B cell (primary cell): ENCODE results near the gene KCNJ6. TPM values are rescaled to one million over a fixed set of nuclear protein-coding genes. Genes with fewer than 3 reads are reported as not detected.

Experiments
- ATAC-seq: fragments of 200-7000 bp; cut with Tn5 transposase; one replicate; pipeline ENCODE4 v1.10.0; 2021; ENCODE audit warnings: low read depth, mild to moderate bottlenecking, moderate number of reproducible peaks, moderate library complexity
- CTCF ChIA-PET: fragments of 350-600 bp; sonication (Branson Sonifier 250); formaldehyde crosslinking; loops from one replicate; lab custom pipeline; 2021; ENCODE audit warnings: antibody characterized with exemption, inconsistent platforms; lab: Charles Lee
- POLR2A ChIA-PET: fragments of 350-600 bp; sonication (Branson Sonifier 250); formaldehyde crosslinking; loops from one replicate; lab custom pipeline; 2021; ENCODE audit warnings: antibody characterized with exemption; lab: Charles Lee
- DNase-seq: peaks from one replicate; pipeline ENCODE4 v3.0.0; 2013
- H2AFZ ChIP-seq: 2 replicates; pipeline ENCODE4 v1.6.1; 2012; ENCODE audit warnings: mild to moderate bottlenecking, low read depth, low read length; ENCODE audit not compliant: insufficient read depth, poor library complexity, severe bottlenecking
- H3K27ac ChIP-seq, 2 donors: 1 replicate in 1 of 2; 2 replicates in 1 of 2; pipeline ENCODE4 v1.5.1; 2012 to 2013; ENCODE audit warnings: low read length in 2 of 2, mild to moderate bottlenecking in 2 of 2, moderate library complexity in 1 of 2
- H3K27me3 ChIP-seq, 4 experiments: fragments of 200-600 bp in 1 of 4; sonication (generic) in 1 of 4; replicated peaks in 1 of 4; 1 replicate in 2 of 4; 2 replicates in 2 of 4; pipeline versions ENCODE4 v1.6.1 to v1.7.0; 2013 to 2016; ENCODE audit warnings: low read length in 3 of 4, mild to moderate bottlenecking in 2 of 4, mixed read lengths in 1 of 4, moderate library complexity in 1 of 4; ENCODE audit not compliant: insufficient read depth in 4 of 4, control insufficient read depth in 3 of 4; ENCODE audit errors: control extremely low read depth in 1 of 4
- H3K36me3 ChIP-seq, 2 experiments: replicated peaks in 1 of 2; 1 replicate in 1 of 2; 2 replicates in 1 of 2; pipeline versions ENCODE4 v1.6.1 to v1.7.1; 2013; ENCODE audit warnings: low read length in 1 of 2; ENCODE audit not compliant: insufficient read depth in 2 of 2, control insufficient read depth in 1 of 2; ENCODE audit errors: control extremely low read depth in 1 of 2, extremely low read depth in 1 of 2
- H3K4me1 ChIP-seq, 2 donors: fragments of 200-600 bp in 1 of 2; sonication (generic) in 1 of 2; 1 replicate in 1 of 2; 2 replicates in 1 of 2; pipeline versions ENCODE4 v1.5.1 to v1.6.1; 2013 to 2017; ENCODE audit warnings: low read length in 2 of 2; ENCODE audit not compliant: control insufficient read depth in 2 of 2, insufficient read depth in 2 of 2
- H3K4me2 ChIP-seq: replicated peaks from 2 replicates; pipeline ENCODE3; 2012; ENCODE audit warnings: mild to moderate bottlenecking, low read depth, low read length; ENCODE audit not compliant: poor library complexity, severe bottlenecking
- H3K4me3 ChIP-seq, 5 experiments: fragments of 200-600 bp in 1 of 5; sonication (generic) in 1 of 5; 1 replicate in 3 of 5; 2 replicates in 2 of 5; pipeline versions ENCODE4 v1.5.1 to v1.7.0; 2011 to 2016; ENCODE audit warnings: low read length in 4 of 5, mild to moderate bottlenecking in 4 of 5, low read depth in 2 of 5, control low read depth in 1 of 5, moderate library complexity in 1 of 5; ENCODE audit not compliant: insufficient read depth in 1 of 5; ENCODE audit errors: control extremely low read depth in 1 of 5, extremely low read depth in 1 of 5
- H3K79me2 ChIP-seq: fragments of 200-600 bp; sonication (generic); one replicate; pipeline ENCODE4 v1.6.0; 2016; ENCODE audit warnings: low read length; ENCODE audit not compliant: control insufficient read depth, insufficient read depth
- H3K9ac ChIP-seq: fragments of 200-600 bp; sonication (generic); 2 replicates; pipeline ENCODE4 v1.6.1; 2017; ENCODE audit warnings: mild to moderate bottlenecking, low read length, moderate library complexity
- H3K9me3 ChIP-seq, 3 donors: one replicate each; pipeline versions ENCODE4 v1.6.1 to v1.7.1; 2013; ENCODE audit warnings: low read length in 2 of 3; ENCODE audit not compliant: control insufficient read depth in 2 of 3, insufficient read depth in 1 of 3; ENCODE audit errors: control extremely low read depth in 1 of 3
- H4K20me1 ChIP-seq: 2 replicates; pipeline ENCODE4 v1.6.0; 2012; ENCODE audit warnings: mild to moderate bottlenecking, low read length; ENCODE audit not compliant: insufficient read depth, control insufficient read depth, poor library complexity, severe bottlenecking
- H3K27ac Mint-ChIP-seq: one replicate; pipeline ENCODE4 v1.8.0; 2021; ENCODE audit warnings: mixed read lengths
- H3K27me3 Mint-ChIP-seq: one replicate; pipeline ENCODE4 v1.8.0; 2021; ENCODE audit warnings: mixed read lengths
- H3K4me1 Mint-ChIP-seq: one replicate; pipeline ENCODE4 v1.8.0; 2021; ENCODE audit warnings: mixed read lengths
- H3K4me3 Mint-ChIP-seq: one replicate; pipeline ENCODE4 v1.8.0; 2021; ENCODE audit warnings: mixed read lengths
- H3K9me3 Mint-ChIP-seq: one replicate; pipeline ENCODE4 v1.8.0; 2022; ENCODE audit warnings: mixed read lengths; ENCODE audit not compliant: insufficient read depth
- CTCF ChIP-seq: fragments of 200-600 bp; IDR thresholded peaks from one replicate; pipeline ENCODE4 v1.8.0; 2022; ENCODE audit warnings: antibody characterized with exemption, mild to moderate bottlenecking
- EZH2 ChIP-seq: IDR thresholded peaks from 2 replicates; pipeline ENCODE4 v1.6.1; 2012; ENCODE audit warnings: borderline replicate concordance, low read depth, mild to moderate bottlenecking, moderate library complexity, low read length; ENCODE audit not compliant: insufficient read depth, poor library complexity, severe bottlenecking
- WGBS: methylation state at CpG from one replicate; pipeline ENCODE4 v1.1.5; 2013; ENCODE audit warnings: missing lambda C conversion rate; ENCODE audit not compliant: insufficient coverage; 5-methylcytosine and 5-hydroxymethylcytosine counted together
- intact Hi-C: fragments of 100-400 bp; cut with micrococcal nuclease; formaldehyde crosslinking; loops from one replicate; pipeline ENCODE4 v1.10.0; 2022
- polyA plus RNA-seq: library from polyadenylated mRNA; depleted of rRNA; stranded (reverse); fragments of >200 nt; gene quantifications from 2 replicates; pipeline ENCODE4 v1.2.3, GENCODE V29; 2012
- total RNA-seq, 2 donors: library from RNA; stranded (reverse); fragments of 120-200 nt in 1 of 2; gene quantifications; 1 replicate in 1 of 2; 2 replicates in 1 of 2; pipeline versions ENCODE4 v1.2.3 to v1.2.4, GENCODE V29; 2013 to 2022

KCNJ6 gene
- total and polyA plus RNA-seq, 2 donors (not counting 1 experiment from before 2014, with no cell fraction given), result not detected

- Histone ChIP-seq H4K20me1 (no peaks in the 10 kb centered on the region), H3K36me3 (no peaks in the 10 kb centered on the region), H3K9ac (no peak overlapping the region), H3K27ac (no peak overlapping the region), H3K9me3 (no peaks in the 10 kb centered on the region), H3K4me2 (no peak overlapping the region), H3K4me3 (no peak overlapping the region), H3K79me2 (no peaks in the 10 kb centered on the region), H2AFZ (no peak overlapping the region), H3K27me3 (no peaks in the 10 kb centered on the region), H3K4me1 (no peaks in the 10 kb centered on the region)
- H3K27ac Mint-ChIP-seq, result no peak overlapping the region
- ChIA-PET CTCF (no interaction called here), POLR2A (no interaction called here)
- no CpG with 5 or more reads among the region's 3 CpGs for WGBS
- no peak for DNase-seq
- intact Hi-C loops, result no loop called here
- H3K4me1 Mint-ChIP-seq, result no peaks in the 10 kb centered on the region
- H3K4me3 Mint-ChIP-seq, result no peak overlapping the region
- ATAC-seq, result no peak
- no peaks in the 10 kb centered on the region for H3K9me3 Mint-ChIP-seq
- TF ChIP-seq EZH2 (no peak), CTCF (no peak)
- H3K27me3 Mint-ChIP-seq, result no peaks in the 10 kb centered on the region
Observed at GRCh38 chr21:37877888-37878684, 38.2 kb downstream of the KCNJ6 start.

GRCh38 chr21:37877171-37877570 lies 39.1 kb downstream of the KCNJ6 start:
- no peaks in the 10 kb centered on the region for H3K27me3 ChIP-seq
- Mint-ChIP-seq H3K4me3 (no peak overlapping the region), H3K27me3 (no peaks in the 10 kb centered on the region), H3K9me3 (no peaks in the 10 kb centered on the region), H3K27ac (no peak overlapping the region), H3K4me1 (no peaks in the 10 kb centered on the region)
- H3K36me3 ChIP-seq, result no peaks in the 10 kb centered on the region
- no peaks in the 10 kb centered on the region for H3K9me3 ChIP-seq
- no peak overlapping the region for H3K4me2 ChIP-seq
- no peaks in the 10 kb centered on the region for H3K79me2 ChIP-seq
- ATAC-seq (no peak), DNase-seq (no peak)
- ChIA-PET CTCF (no interaction called here), POLR2A (no interaction called here)
- intact Hi-C loops, result no loop called here
- no peaks in the 10 kb centered on the region for H3K4me1 ChIP-seq
- no peaks in the 10 kb centered on the region for H4K20me1 ChIP-seq
- WGBS, result no CpG with 5 or more reads among the region's 1 CpG
- no peak overlapping the region for H2AFZ ChIP-seq
- no peak overlapping the region for H3K27ac ChIP-seq
- no peak overlapping the region for H3K9ac ChIP-seq
- TF ChIP-seq EZH2 (no peak), CTCF (no peak)
- no peak overlapping the region for H3K4me3 ChIP-seq
